ENCODE data around the gene LIPI.

The LIPI gene

GRCh38 chr21:14243461-14243860 lies 32.7 kb upstream of the LIPI start:
- TF ChIP-seq CTCF (IDR thresholded peaks at IDR 0.05; ENCODE audit: low read length, missing control alignments), result no peak
- no peak overlapping the region for H3K4me3 ChIP-seq (replicated peaks; ENCODE audit: low read depth, low read length)
- DNase-seq (ENCODE audit: low read depth), result no peak

- no peak for DNase-seq (ENCODE audit: low read depth)
- TF ChIP-seq CTCF (IDR thresholded peaks at IDR 0.05; ENCODE audit: low read length, missing control alignments), result no peak
- no peak overlapping the region for H3K4me3 ChIP-seq (replicated peaks; ENCODE audit: low read depth, low read length)
Measured at GRCh38 chr21:14241297-14241696, 30.5 kb upstream of the LIPI start.

- TF ChIP-seq CTCF (IDR thresholded peaks at IDR 0.05; ENCODE audit: low read length, missing control alignments), result no peak
- no peak for DNase-seq (ENCODE audit: low read depth)
- no peak overlapping the region for H3K4me3 ChIP-seq (replicated peaks; ENCODE audit: low read depth, low read length)
Measured at GRCh38 chr21:14239281-14239680, 28.5 kb upstream of the LIPI start.

- TF ChIP-seq CTCF (IDR thresholded peaks at IDR 0.05; ENCODE audit: low read length, missing control alignments), result no peak
Measured at GRCh38 chr21:14236180-14236579, 25.4 kb upstream of the LIPI start.

GRCh38 chr21:14235101-14235500 lies 24.3 kb upstream of the LIPI start:
- DNase-seq (ENCODE audit: low read depth), result no peak
- TF ChIP-seq CTCF (IDR thresholded peaks at IDR 0.05; ENCODE audit: low read length, missing control alignments), result no peak

More at GRCh38 chr21:14236180-14236579, 25.4 kb upstream of the LIPI start:
- DNase-seq (ENCODE audit: low read depth), result no peak
- H3K4me3 ChIP-seq (replicated peaks; ENCODE audit: low read depth, low read length), result no peak overlapping the region

GRCh38 chr21:14229399-14229798 lies 18.6 kb upstream of the LIPI start:
- no peak for DNase-seq (ENCODE audit: low read depth)
- no peak overlapping the region for H3K4me3 ChIP-seq (replicated peaks; ENCODE audit: low read depth, low read length)
- TF ChIP-seq CTCF (IDR thresholded peaks at IDR 0.05; ENCODE audit: low read length, missing control alignments), result no peak

More at GRCh38 chr21:14235101-14235500, 24.3 kb upstream of the LIPI start:
- H3K4me3 ChIP-seq (replicated peaks; ENCODE audit: low read depth, low read length), result no peak overlapping the region

GRCh38 chr21:14223365-14223764 lies 12.6 kb upstream of the LIPI start:
- H3K4me3 ChIP-seq (replicated peaks; ENCODE audit: low read depth, low read length), result no peak overlapping the region
- DNase-seq (ENCODE audit: low read depth), result no peak
- TF ChIP-seq CTCF (IDR thresholded peaks at IDR 0.05; ENCODE audit: low read length, missing control alignments), result no peak
